OCI-M2 (cell line): ENCODE measurements around the gene C1QTNF8.

Experiments used
- DNase-seq: peaks from one replicate; lab custom pipeline; 2025; ENCODE audit not compliant: unreplicated experiment; lab: John Stamatoyannopoulos, UW

C1QTNF8 gene

GRCh38 chr16:1047801-1048200 is 48.2 kb downstream of the C1QTNF8 start:
- DNase-seq = no peak

GRCh38 chr16:1047123-1047522 is 48.9 kb downstream of the C1QTNF8 start:
- no peak for DNase-seq

GRCh38 chr16:1045993-1046911 is 49.8 kb downstream of the C1QTNF8 start:
- no peak for DNase-seq

- DNase-seq = no peak
Measured at GRCh38 chr16:1045310-1045992, 50.6 kb downstream of the C1QTNF8 start.

GRCh38 chr16:1044460-1045309 is 51.4 kb downstream of the C1QTNF8 start:
- DNase-seq = no peak

GRCh38 chr16:1043881-1044451 is 52.1 kb downstream of the C1QTNF8 start:
- DNase-seq = no peak

GRCh38 chr16:1042866-1043265 is 53.2 kb downstream of the C1QTNF8 start:
- no peak for DNase-seq

- no peak for DNase-seq
Measured at GRCh38 chr16:1042049-1042744, 53.8 kb downstream of the C1QTNF8 start.

- no peak for DNase-seq
Measured at GRCh38 chr16:1040346-1040745, 55.7 kb downstream of the C1QTNF8 start.

- DNase-seq = no peak
Measured at GRCh38 chr16:1039762-1040161, 56.3 kb downstream of the C1QTNF8 start.

GRCh38 chr16:1038932-1039331 is 57.1 kb downstream of the C1QTNF8 start:
- no peak for DNase-seq
